ENCODE data around the gene JPT1.
"Not testable (repeated sequence)": the region's sequence is repeated elsewhere in the genome, so short reads cannot be mapped to it uniquely, and the experiment has no call there.

JPT1 gene

DNA sequence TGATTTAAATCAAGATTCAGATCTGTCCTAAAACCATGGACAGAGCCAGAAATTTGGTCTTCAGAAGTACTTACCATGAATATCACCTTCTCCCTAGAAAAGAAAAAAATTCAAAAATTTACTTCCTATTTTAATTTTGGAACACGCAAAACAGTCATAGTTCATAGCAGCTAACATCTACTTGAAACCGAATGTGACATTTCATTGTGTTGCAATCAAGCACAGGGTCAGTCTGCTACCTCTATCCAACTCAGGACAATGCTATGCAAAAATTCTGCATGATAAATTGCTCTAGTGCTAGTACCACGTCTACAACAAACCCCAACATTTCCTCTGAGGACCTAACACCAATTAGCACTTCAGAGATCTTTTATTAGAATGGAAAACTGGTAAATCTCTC is 7.7 kb downstream of the JPT1 start:
- no peak for DNase-seq (ENCODE audit: low read depth)
- TF ChIP-seq, protein P1, sequence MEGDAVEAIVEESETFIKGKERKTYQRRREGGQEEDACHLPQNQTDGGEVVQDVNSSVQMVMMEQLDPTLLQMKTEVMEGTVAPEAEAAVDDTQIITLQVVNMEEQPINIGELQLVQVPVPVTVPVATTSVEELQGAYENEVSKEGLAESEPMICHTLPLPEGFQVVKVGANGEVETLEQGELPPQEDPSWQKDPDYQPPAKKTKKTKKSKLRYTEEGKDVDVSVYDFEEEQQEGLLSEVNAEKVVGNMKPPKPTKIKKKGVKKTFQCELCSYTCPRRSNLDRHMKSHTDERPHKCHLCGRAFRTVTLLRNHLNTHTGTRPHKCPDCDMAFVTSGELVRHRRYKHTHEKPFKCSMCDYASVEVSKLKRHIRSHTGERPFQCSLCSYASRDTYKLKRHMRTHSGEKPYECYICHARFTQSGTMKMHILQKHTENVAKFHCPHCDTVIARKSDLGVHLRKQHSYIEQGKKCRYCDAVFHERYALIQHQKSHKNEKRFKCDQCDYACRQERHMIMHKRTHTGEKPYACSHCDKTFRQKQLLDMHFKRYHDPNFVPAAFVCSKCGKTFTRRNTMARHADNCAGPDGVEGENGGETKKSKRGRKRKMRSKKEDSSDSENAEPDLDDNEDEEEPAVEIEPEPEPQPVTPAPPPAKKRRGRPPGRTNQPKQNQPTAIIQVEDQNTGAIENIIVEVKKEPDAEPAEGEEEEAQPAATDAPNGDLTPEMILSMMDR (IDR thresholded peaks at IDR 0.05; ENCODE audit: low read depth, low read length, missing control alignments): no peak
- H3K4me3 ChIP-seq (ENCODE audit: low read depth, low read length): no peak overlapping the region

GRCh38 chr17:75144816-75145512 is 9.3 kb downstream of the JPT1 start:
- TF ChIP-seq, protein P1 (IDR thresholded peaks at IDR 0.05; ENCODE audit: low read depth, low read length, missing control alignments): no peak
- no peak for DNase-seq (ENCODE audit: low read depth)
- H3K4me3 ChIP-seq (ENCODE audit: low read depth, low read length): no peak overlapping the region

DNA sequence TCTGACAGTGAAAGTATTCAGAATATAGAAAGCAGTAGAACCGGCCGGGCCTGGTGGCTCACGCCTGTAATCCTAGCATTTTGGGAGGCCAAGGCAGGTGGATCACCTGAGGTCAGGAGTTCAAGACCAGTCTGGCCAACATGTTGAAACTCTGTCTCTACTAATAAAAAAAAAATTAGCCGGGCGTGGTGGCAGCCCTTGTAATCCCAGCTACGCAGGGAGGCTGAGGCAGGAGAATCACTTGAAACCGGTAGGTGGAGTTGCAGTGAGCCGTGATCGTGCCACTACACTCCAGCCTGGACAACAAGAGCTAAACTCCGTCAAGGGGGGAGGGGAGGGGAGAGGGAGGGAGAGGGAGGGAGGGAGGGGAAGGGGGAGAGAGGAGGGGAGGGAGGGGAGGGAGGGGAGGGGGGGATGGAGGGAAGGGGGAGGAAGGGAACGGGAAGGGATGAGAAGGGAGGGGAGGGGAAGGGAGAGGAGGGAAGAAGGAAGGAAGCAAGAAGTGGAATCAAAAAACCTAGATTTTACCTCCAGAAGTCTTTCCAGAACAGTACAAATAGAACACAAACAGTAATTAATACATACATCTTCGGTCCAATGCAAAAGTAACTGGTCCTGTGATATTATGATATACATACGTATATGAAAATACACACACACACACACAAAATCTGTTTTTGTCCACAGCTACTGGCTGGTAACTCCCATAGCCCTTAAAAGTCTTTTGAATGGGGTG is 11.9 kb downstream of the JPT1 start:
- no peak overlapping the region for H3K4me3 ChIP-seq (ENCODE audit: low read depth, low read length)
- DNase-seq (ENCODE audit: low read depth): no peak
- TF ChIP-seq, protein P1 (IDR thresholded peaks at IDR 0.05; ENCODE audit: low read depth, low read length, missing control alignments): no peak

DNA sequence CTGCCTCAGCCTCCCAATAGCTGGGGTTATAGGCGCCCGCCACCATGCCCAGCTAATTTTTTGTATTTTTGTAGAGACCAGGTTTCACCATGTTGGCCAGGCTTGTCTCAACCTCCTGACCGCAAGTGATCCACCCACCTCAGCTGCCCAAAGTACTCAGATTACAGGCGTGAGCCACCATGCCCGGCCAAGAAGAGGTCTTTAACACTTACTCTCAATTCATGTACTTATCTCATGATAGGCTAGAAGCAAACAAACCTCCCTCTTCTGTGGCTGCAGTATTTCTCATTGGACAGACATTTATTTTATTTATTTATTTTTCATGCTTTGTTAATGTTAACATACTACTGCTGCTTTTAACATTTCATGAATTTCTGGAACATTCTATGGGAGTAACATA is 15.8 kb downstream of the JPT1 start:
- no peak overlapping the region for H3K4me3 ChIP-seq (ENCODE audit: low read depth, low read length)
- TF ChIP-seq, protein P1 (IDR thresholded peaks at IDR 0.05; ENCODE audit: low read depth, low read length, missing control alignments): no peak
- DNase-seq (ENCODE audit: low read depth): no peak

DNA sequence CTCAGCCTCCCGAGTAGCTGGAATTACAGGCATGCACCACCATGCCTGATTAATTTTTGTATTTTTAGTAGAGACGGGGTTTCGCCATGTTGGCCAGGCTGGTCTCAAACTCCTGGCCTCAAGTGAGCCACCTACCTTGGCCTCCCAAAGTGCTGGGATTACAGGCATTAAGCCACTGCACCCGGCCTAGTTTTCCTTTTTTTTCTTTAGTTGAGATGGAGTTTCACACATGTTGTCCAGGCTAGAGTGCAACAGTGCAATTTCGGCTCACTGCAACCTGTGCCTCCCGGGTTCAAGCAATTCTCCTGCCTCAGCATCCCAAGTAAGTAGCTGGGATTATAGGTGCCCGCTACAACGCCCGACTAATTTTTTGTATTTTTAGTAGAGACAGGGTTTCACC is 16.6 kb downstream of the JPT1 start:
- DNase-seq (ENCODE audit: low read depth); H3K4me3 ChIP-seq (ENCODE audit: low read depth, low read length): not testable (repeated sequence)

DNA sequence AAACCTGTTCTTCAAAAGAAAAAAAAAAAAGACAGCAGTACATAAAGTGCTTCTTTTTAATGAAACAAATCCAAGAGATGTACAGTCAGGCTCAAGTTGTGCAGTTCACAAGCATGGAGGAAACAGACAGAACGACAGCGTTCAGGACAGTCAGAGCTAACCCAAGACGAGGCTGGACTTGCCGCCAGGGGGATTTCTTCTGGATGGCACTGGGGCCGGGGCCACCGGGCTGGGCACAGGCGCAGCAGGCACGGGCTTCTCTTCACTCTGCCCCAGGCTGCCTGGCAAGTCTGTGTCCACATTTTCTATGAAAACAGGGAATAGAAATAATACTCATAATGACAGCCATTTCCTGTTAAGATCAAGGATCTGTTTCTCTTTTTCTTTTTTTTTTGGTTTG is 18.4 kb downstream of the JPT1 start:
- DNase-seq (ENCODE audit: low read depth): no peak
- no peak overlapping the region for H3K4me3 ChIP-seq (ENCODE audit: low read depth, low read length)
- TF ChIP-seq, protein P1 (IDR thresholded peaks at IDR 0.05; ENCODE audit: low read depth, low read length, missing control alignments): no peak

- TF ChIP-seq, protein P1 (IDR thresholded peaks at IDR 0.05; ENCODE audit: low read depth, low read length, missing control alignments): no peak
- DNase-seq (ENCODE audit: low read depth): no peak
- H3K4me3 ChIP-seq (ENCODE audit: low read depth, low read length): no peak overlapping the region
These were observed 18.9 kb downstream of the JPT1 start for GRCh38 chr17:75135452-75135851.

GRCh38 chr17:75133607-75134347 is 20.5 kb downstream of the JPT1 start:
- H3K4me3 ChIP-seq (ENCODE audit: low read depth, low read length); DNase-seq (ENCODE audit: low read depth): not testable (repeated sequence)

Data from GM12864 (cell line).